NCI-H1105 treated with DMSO at 0.1 percent for 48 hours (cell line): Measurements from ENCODE around the gene DYSF.
"Not testable (repeated sequence)": the region's sequence is repeated elsewhere in the genome, so short reads cannot be mapped to it uniquely, and the experiment has no call there.

Experiments
- DNase-seq: peaks from one replicate; lab custom pipeline; 2025; lab: John Stamatoyannopoulos, UW

DYSF gene

DNA sequence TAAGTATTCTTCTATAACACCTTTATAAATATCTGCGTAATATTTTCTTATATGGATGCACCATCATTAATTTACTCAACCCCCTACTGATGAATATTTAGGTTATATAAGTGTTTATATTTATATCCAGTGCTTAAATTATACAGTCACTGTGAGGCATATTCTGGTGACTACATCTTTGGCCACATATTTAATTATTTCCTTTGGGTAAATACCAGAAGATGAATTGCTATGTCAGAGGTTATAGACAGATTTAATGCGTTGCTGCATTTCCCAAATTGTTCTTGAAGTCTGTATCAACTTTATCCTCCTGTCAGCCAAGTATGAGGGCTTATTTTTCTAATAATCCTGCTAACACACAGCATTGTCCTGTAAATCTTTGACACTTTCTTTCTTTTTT lies 18.7 kb downstream of the DYSF start:
- no peak for DNase-seq

DNA sequence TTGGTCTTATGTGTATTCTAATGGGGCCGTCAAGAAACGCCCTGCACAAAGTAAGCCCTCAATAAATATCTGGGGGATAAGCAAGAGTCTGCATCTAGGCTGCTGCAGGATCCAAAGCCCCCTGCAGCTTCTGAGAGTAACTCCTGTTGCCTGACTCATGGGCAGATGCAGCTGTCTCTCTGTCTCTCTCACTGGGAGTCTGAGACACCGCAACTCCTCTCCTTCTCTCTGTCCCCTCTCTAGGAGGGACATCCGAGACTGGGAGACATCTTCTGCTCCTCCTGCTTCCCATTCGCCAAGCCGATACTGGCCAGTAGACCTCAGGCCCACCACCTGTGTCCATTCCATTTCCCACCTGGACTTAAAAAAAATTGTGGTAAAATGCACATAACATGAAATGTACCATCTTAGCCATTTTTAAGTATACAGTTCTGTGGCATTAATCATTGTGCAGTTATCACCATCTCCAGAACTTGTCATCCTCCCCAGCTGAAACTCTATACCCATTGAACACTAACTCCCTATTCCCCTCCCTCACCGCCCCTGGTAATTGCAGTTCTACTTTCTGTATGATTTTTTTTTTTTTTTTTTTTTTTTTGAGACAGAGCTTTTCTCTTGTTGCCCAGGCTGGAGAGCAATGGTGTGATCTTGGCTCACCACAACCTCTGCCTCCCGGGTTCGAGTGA lies 20.1 kb downstream of the DYSF start:
- DNase-seq = no peak

DNA sequence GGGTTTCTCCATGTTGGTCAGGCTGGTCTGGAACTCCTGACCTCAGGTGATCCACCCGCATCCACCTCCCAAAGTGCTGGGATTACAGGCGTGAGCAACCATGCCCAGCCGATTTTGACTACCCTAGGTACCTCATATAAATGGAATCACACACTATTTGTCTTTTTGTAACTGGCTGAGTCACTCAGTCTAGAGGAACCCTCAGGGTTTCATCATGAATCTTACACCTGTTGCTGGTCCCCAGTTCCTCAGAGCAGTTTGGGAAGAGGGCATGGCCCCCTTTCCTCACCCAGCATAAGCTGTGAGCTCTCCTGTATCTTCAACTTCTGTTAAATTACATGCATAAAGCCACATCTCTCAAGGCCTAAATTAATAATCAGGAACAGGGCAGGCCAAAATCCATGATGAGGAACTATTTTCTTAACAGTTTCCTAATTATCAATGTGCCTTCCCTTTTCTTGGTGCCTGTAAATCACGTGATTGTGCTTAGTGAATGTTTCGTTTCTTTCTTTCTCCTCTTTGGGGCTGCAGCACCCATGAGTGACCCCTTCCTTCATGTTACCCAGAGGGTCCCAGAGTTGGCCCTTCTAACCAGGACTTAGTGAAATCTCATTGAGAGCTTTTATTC lies 20.9 kb downstream of the DYSF start:
- no peak for DNase-seq

DNA sequence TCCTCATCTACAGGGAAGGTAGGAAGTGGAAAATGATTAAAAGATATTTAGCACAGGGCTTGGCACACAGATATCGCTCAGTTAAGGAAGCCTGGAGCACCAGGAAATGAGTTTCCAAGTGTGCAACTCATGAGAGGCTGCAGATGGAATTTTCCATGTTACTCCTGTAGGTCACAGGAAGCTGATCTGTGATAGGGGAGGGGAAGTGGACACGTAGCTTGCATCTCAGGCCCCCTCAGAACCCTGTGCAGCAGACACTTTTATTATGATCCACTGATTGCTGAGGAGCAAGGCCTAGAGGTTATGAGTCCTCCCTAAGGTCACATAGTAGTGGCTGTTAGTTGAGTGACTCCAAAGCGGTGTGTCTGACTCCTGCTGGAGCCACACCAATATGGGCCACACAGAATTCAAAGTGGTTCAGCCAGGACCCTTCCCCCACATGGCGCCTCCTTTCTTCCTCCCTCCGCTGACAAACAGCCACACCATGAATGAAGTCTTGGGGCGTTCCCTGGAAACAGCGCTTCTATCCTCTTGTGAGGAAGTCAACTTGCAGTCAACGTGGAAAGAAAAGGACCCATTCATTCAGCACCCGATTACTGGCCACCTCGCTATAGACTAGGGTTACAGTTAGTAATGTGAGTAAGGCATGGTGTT lies 21.5 kb downstream of the DYSF start:
- no peak for DNase-seq

DNA sequence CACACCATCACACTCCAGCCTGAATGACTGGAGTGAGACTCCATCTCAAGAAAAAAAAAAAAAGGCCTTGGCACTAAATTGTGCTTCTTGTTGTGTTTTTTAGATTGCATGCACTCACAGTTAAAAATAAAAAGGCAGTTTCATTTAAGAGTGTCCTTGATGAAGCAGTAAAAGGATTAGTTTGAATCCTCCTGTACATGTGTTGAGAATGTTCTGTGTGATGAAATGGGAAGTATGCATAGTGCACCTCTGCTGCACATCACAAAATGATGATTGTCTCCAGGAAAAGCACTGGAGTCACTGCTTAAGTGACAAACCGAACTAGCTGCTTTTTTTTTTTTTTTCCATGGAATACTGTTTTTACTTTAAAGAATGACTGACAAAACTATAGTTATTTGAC lies 23.1 kb downstream of the DYSF start:
- DNase-seq = no peak

DNA sequence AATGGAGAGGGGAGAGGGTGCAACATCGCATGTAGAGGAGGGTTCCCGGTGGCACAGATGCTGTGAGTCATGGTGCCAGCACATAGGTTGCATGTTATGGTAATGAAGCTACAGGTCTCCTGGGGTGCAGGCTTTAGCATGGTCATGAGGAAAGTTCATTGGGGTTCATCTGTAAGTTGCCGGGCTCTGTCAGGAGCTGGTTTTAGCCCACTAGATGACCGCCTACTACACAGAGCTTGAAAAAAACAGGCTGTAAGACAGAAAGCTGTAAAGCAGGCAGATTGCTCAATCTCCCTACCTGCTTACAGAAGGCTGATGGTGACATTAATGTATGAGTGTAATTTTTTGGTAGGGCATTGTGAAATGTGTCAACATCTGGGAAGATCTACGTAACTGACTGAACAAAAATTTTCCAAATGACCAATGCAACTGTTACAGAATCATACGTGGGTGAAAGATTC lies 23.9 kb downstream of the DYSF start:
- no peak for DNase-seq

DNA sequence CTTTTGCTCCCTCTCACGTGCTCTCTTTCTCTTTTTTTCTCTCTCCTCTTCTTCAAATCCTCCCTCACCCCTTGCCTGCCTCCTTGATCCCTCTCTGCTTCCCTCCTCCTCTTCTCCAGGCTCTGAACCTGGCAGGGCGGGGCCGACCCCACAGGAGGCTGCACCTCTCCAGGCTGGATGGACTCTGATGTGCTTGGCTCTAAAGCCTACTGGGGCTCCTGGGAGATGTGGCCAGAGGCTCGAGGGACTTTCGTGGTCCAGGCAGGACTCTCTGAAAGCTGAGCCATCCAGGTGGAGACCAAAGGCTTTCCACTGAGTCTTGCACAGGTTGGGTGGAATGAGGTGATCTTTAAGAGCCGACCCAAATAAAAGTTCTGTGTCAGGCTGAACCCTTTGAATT lies 25.4 kb downstream of the DYSF start:
- no peak for DNase-seq

DNA sequence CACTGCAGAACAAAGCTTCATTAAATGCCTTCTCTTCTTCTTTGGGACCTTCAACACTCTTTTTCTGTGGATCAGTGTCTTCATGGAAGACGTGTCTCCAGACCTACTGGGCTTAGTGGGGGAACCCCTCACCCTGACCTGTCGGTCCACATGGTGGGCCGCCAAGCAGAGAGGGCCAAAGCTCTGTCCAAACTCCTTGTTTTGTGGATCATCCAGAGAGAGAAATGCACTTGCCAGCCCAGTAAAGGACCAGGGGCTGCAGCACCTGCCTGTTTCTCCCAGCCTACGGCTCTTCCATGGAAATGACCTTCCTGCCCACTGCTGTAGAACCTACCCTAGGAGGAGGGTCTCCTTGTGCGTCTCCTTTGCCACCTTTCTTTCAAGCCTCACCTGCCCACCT lies 25.9 kb downstream of the DYSF start:
- DNase-seq = no peak

DNA sequence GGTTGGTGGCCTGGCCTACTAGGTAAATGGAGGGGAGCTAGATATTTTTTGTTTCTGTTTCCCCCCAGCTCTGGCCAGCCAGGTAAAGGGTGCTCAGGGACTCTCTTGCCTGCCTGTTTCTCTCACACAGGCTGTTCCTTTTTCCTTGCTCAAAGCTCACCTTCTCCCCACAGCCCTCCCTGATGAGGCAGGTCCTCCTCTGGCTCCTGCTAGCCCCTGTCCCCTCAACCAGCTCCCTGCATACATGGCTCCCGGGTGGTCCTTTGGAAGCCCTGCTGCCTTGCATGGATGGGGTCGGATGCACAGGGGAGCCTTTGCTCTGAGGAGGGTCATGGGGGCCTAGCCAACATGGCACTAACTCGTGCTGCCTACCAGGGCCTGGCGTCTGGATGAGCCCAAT lies 27.8 kb downstream of the DYSF start:
- no peak for DNase-seq

DNA sequence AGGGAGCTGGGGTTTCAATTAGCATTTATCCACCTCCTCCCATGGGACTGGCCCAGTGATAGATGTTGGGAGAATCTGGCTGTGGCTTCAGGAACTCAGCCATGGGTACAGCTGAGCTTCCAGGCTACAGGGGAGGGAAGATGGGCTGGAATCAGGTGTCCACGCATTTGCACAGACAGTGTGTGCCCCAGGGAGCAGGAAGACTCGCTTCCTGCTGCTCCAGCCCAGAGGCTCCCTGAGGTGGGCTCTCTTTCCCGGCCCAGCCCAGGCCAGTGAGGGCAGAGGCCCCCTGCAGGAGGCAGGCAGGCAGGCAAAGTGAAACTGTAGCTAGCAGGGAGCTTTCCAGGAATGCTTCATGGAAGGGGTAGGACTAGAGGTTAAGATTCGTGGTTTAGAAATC lies 28.7 kb downstream of the DYSF start:
- no peak for DNase-seq

DNA sequence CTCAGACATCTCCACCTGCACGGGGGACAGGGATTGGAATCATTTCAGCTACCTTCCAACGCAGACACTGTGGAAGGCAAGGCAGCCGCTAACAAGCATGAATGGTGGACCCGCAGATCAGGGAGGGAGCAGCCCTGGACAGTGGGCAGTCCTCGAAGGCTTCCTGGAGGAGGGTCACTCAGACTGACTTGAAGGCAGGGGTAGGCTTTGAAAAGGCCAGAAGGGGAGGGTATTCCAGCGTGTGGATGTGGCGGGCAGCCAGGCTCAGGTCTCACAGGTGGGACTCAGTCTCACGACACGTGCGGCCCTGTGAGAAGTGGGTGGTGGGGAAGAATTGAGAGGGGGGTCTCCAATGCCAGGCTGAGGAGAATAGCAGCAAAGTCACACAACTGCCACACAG lies 29.9 kb downstream of the DYSF start:
- DNase-seq = no peak

DNA sequence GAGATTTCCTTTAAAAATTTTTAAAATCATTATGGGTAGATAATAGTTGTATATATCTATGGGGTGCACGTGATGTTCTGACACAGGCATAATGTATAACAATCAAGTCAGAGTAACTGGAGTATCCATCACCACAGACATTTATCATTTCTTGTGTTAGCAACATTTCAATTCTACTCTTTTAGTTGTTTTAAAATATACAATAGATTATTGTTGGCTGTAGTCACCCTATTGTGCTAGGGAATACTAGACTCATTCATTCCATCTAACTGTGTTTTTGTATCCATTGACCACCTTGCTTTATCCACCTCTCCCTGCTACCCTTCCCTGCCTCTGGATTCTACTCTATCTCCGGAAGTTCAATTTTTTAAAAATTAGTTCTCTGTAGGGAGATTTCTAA lies 31.0 kb downstream of the DYSF start:
- no peak for DNase-seq

DNA sequence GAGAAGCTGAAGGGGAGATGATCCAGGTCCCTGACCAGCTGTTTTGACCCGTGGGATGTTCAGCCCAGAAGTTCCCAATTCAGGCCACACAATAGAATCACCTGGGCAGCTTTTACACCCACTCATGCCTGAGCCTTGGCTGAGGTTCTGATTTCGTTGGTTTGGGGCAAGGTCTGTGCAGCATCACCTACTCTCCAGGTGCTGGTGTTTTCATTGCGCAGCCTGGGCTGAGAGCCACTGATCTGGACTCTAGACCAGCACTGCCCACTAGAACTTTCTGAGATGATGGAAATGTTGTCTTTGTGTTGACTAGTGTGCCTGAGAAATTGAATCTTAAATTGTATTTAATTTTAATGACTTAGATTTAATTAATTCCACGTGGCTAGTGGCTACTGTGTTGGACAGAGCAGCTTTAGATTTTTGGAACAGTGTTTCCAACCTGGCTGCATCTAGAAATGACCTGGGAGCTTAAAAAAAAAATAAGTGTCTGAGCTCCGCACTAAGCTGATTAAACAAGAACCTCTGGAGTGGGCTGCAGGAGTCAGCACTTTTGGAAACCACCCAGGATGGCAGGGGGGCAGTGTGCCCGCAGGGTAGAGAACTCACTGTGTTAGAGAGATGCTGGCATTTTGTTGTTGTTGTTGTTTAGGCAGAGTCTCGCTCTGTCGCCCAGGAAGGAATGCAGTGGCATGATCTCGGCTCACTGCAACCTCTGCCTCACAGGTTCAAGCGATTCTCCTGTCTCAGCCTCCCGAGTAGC lies 33.7 kb downstream of the DYSF start:
- DNase-seq = no peak

DNA sequence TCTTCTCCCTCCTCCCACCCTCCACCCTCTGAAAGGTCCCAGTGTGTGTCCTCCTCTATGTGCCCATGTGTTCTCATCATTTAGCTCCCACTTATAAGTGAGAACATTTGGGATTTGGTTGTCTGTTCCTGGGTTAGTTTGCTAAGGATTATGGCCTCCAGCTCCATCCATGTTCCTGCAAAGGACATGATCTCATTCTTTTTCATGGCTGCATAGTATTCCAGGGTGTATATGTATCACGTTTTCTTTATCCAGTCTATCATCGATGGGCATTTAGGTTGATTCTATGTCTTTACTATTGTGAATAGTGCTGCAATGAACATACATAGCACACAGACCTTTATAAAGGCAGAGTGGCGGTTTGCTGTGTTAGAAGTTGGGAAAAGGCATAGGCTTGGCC lies 38.2 kb downstream of the DYSF start:
- DNase-seq = not testable (repeated sequence)

DNA sequence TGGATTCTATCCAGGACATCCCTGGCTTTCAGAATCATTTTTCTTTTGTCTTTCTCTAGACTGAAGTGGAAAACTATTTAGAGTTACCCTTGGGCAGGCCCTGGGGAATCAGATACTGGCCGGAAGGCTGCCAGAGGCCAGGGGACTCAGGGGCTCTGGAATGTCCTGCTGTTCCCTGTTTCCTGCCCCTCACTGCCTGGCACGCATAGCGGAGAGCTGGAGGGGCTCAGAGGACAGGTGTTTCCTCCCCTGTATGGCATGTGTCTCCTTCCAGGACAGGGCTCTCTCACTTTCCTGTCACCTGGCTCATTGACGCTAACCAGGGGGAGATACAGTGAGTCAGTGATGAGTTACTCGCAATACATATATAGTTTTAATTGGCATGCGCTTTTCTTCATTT lies 38.8 kb downstream of the DYSF start:
- no peak for DNase-seq

DNA sequence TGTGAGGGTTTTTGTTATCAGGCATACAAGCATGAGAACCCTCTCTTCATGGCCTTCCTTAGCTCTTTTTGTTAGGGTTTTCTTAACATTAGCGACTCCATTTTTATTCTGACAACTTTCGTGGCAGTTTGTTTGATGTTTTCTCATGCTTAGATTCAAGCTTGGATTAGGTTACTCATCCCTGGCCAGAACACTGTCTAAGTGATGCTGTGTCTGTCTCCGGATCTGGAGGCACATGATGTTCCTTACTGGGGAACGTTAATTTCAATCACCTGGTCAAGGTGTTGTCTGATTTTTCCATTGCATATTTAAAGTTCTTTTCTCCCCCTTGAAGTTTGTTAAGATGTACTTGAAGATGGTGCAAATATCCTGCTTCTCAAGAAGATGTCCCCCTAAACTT lies 40.7 kb downstream of the DYSF start:
- no peak for DNase-seq

DNA sequence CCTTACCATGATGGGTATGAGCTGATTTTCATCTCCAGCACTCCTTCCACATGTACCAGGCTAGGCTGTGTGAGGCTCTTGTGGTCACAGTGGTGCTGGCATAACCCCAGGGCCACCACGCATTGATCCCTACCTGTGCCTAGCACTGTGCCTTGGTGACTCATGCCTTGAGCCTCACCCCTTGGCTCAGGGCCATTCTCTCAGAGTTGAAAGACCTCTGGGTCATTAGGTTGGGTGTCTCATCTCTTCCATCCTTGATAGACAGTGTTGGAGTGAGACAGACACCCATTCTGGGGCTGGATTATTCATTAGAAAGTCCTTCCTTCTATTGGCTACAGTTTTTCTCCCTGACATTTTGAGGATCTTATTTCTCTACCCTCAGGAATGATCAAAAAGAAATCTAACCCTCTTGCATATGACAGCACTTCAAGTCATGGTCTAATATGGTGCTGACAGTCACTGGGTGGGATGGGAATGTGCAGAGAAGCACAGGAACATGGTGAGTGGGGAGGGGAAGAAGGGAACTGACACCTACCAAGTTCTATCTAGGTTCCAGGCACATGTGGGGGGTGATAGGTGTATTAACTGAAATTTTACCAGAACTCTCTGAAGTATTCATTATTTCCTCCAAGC lies 41.3 kb downstream of the DYSF start:
- no peak for DNase-seq

DNA sequence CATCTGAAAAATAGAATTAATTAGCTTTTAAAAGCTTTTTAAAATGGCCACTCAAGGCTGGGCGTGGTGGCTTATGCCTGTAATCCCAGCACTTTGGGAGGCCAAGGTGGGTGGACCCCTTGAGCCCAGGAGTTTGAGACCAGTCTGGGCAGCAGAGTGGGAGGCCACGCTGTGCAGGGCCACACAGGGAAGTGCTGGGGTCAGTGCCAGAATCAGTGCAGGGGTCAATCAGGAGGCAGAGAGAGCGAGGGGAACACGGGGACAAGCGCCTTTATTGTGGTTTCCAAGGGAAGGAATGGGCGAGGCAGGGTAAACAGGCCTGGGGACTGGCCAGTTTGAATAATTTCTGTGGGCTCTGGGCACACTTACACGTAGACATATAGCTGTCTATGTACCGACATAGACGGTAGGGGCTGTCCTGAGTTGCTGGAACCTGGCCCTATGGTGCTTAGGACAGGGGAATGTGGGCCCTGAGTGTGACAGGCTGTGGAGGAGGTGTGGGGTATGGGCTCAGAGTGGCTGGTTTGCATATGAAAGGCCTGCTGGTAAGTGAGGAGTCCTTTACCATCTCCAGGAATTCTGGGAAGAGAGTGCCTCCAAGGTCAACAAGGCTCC lies 42.9 kb downstream of the DYSF start:
- no peak for DNase-seq

DNA sequence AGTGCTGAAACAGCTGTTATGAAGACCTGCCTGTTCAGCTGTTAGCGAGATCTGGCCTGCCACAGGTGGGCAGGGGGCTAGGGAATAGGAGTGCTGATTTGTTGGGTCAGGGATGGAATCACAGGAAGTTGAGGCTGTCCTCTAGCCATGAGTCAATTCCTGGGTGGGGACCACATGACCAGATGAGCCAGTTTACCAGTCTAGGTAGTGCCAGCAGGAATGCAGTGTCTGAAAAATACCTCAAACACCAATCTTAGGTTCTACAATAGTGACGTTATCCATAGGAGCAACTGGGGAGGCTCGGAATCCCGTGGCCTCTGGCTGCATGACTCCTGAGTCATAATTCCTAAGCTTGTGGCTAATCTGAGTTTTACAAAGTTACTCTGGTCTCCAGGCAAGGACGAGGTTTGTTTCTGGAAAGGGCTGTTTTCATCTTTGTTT lies 44.9 kb downstream of the DYSF start:
- no peak for DNase-seq

DNA sequence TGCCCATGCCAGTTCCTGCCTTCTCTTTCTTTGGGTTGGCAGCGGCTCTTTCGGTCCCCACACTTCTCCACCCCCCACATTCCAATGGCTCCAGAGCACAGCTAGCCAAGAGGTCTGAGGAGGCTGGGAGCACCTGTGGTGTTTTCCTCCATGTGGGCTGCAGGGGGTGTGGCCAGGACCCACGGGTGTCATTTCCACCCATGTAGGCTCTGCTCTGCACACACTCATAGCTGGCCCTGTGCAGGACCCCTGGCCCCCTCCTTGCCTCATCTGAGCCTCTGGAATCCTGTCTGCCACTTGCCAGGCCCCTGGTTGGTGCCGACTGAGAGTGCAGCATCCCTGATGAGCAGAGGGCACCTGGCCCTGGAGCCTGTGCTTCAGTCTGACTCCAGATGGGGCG lies 46.3 kb downstream of the DYSF start:
- DNase-seq = no peak

DNA sequence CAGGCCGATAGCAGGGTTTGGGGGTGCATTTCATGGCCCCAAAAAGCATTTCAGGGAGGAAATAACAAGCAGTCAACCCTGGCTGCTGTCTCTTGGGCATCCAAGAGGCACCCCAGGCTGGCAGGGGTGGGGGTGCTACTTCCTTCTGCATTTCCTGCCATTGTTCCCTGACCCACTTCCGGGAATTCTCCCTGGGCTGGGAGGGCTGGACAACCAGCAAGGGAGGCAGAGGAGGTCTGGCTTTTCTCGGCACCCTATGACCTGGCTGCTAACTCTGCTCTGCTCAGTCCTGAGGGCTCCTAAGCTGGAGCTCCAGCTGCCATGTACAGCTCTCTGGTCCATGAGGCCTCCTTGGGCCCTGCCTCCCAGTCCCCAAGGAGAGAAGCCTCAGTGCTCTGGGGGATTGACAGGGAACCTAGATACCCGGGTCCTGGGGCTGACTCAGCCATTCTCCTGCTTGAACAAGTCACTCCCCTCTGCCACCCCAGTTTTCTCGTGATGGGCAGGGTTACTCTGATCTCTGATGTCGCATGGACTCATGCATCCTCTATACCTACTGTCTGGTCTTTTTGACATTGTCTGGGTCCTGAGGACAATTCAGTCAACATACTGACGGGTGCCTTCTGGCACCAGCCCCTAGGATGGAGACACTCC lies 47.2 kb downstream of the DYSF start:
- DNase-seq = no peak
